ENCODE results near the gene DENND1B. TPM values are rescaled to one million over a fixed set of nuclear protein-coding genes. Genes with fewer than 3 reads are reported as not detected.
"Not testable (repeated sequence)": the region's sequence is repeated elsewhere in the genome, so short reads cannot be mapped to it uniquely, and the experiment has no call there.

The DENND1B gene
- total and polyA plus RNA-seq, 12 donors, result 1.7 to 14.3 (median 6.5) TPM

GRCh38 chr1:197496722-197497121, 278.6 kb downstream of the DENND1B start:
- no peaks in the 10 kb centered on the region for H3K4me1 ChIP-seq (replicated peaks in 1 of 2)
- no peak for TF ChIP-seq POLR2A (IDR thresholded peaks at IDR 0.05)
- no peak for TF ChIP-seq CTCF (IDR thresholded peaks at IDR 0.05)
- H3K4me3 ChIP-seq, result no peak overlapping the region
- DNase-seq, result no peak
- no peak overlapping the region for H3K27ac ChIP-seq
- H3K36me3 ChIP-seq (replicated peaks in 1 of 2), result no peaks in the 10 kb centered on the region
- no peaks in the 10 kb centered on the region for H3K9me3 ChIP-seq (replicated peaks in 1 of 3)
- no peaks in the 10 kb centered on the region for H3K27me3 ChIP-seq
- WGBS, 4 donors, result 50 to 87% (median 85%) methylated on average over 2 to 10 of the region's 10 CpGs
- intact Hi-C loops (cut with DNase I), result no loop called here

- 80 to 98% (median 92%) methylated on average over 1 of the region's 1 CpG for WGBS, 4 donors
- H3K4me3 ChIP-seq; DNase-seq; H3K36me3 ChIP-seq (replicated peaks in 1 of 2); H3K27me3 ChIP-seq; H3K27ac ChIP-seq; intact Hi-C loops (cut with DNase I); H3K4me1 ChIP-seq (replicated peaks in 1 of 2); H3K9me3 ChIP-seq (replicated peaks in 1 of 3): not testable (repeated sequence)
Measured at GRCh38 chr1:197491505-197491904, 283.8 kb downstream of the DENND1B start.

- no peak for TF ChIP-seq POLR2A (IDR thresholded peaks at IDR 0.05)
- no peak for TF ChIP-seq CTCF (IDR thresholded peaks at IDR 0.05)
- 60 to 93% (median 88%) methylated on average over 1 to 2 of the region's 2 CpGs for WGBS, 4 donors
Measured at GRCh38 chr1:197486946-197487345, 288.3 kb downstream of the DENND1B start.

GRCh38 chr1:197485790-197486189, 289.5 kb downstream of the DENND1B start:
- no peak for DNase-seq
- Histone ChIP-seq H3K27me3 (no peaks in the 10 kb centered on the region), H3K36me3 (replicated peaks in 1 of 2) (no peaks in the 10 kb centered on the region), H3K27ac (no peak overlapping the region), H3K9me3 (replicated peaks in 1 of 3) (no peaks in the 10 kb centered on the region), H3K4me1 (replicated peaks in 1 of 2) (no peaks in the 10 kb centered on the region), H3K4me3 (no peak overlapping the region)
- intact Hi-C loops (cut with DNase I), result no loop called here
- TF ChIP-seq CTCF (IDR thresholded peaks at IDR 0.05), result no peak
- no peak for TF ChIP-seq POLR2A (IDR thresholded peaks at IDR 0.05)
- 53 to 65% (median 62%) methylated on average over 3 of the region's 3 CpGs for WGBS, 4 donors

More at GRCh38 chr1:197486946-197487345, 288.3 kb downstream of the DENND1B start:
- DNase-seq, result peak in 2 of 7 donors; percentile 10 to 16
- Histone ChIP-seq H3K27me3 (no peaks in the 10 kb centered on the region), H3K4me3 (no peak overlapping the region), H3K9me3 (replicated peaks in 1 of 3) (no peaks in the 10 kb centered on the region), H3K4me1 (replicated peaks in 1 of 2) (no peaks in the 10 kb centered on the region), H3K36me3 (replicated peaks in 1 of 2) (no peaks in the 10 kb centered on the region), H3K27ac (no peak overlapping the region)
- intact Hi-C loops (cut with DNase I), result no loop called here

GRCh38 chr1:197481101-197481500, 294.2 kb downstream of the DENND1B start:
- no peak for TF ChIP-seq CTCF (IDR thresholded peaks at IDR 0.05)
- Histone ChIP-seq H3K27ac (no peak overlapping the region), H3K4me3 (no peak overlapping the region), H3K27me3 (no peaks in the 10 kb centered on the region), H3K4me1 (replicated peaks in 1 of 2) (no peaks in the 10 kb centered on the region), H3K36me3 (replicated peaks in 1 of 2) (no peaks in the 10 kb centered on the region), H3K9me3 (replicated peaks in 1 of 3) (no peaks in the 10 kb centered on the region)
- no peak for DNase-seq
- intact Hi-C loops (cut with DNase I), result no loop called here
- 43 to 58% (median 48%) methylated on average over 4 of the region's 4 CpGs for WGBS, 4 donors
